SHP77 (cell line): Measurements from ENCODE around the gene SPIN1.
"Not testable (repeated sequence)": the region's sequence is repeated elsewhere in the genome, so short reads cannot be mapped to it uniquely, and the experiment has no call there.

ENCODE experiments used
- DNase-seq, 2 experiments: peaks; one replicate each; lab custom pipeline; 2025; lab: John Stamatoyannopoulos, UW

Gene SPIN1

DNA sequence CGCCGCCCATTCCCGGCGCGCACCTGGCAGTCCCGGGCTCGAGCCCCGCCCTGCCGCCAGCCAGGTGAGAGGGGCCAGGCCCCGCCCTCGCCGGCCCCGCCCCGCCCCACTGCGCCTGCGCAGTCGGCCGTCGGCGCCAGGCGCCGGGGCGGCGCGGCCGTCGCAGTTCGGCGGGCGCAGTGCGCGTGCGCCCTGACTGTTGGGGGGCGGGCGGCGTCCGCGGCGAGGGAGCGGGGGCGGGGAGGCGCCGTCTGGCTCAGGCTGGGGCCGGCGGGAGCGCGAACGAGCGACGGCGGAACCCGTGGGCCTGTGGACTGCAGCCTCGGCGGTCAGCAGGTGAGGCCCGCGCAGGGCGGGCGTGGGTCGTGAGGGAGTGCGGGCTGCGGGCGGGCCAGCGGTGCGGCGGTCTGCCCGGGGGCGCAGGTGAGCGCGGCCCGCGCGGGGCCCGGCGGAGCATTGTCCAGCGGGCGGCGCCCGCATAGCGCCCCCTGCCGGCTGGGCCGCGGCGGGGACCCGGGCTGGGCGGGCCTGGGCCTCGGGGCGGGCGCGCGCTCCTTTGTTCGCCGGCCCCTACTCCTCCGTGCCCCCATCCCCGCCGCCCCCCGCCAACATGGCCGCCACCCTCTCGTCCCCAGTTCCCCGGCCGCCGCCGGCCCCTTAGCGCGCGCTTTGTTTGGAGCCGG is at the start of gene SPIN1:
Gene SPIN1 (plus strand): TSS at position 242 of the 683 bp plus-strand sequence. CDS start 38,096 bp downstream, outside the sequence.
- DNase-seq: peak; percentile 20 to 60

DNA sequence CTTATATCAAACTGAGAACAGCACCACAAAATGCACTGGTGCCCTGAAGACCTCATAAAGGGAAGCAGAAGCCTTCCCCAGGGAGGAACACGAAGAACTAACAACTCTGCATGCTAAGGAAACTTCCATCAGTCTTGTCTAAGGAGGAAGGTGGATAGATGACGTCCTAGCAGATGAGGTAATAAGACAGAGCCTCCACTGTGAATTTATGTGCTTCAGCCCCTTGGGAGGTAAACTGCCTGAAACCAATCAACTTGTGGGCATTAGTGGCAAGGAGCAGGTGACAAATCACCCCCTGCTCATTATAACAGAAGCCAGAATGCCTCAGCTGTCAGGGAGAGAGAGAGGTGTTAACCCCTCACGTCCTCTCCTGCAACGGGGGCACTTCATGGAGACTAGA is 48.9 kb upstream of the SPIN1 start:
- no peak for DNase-seq

- DNase-seq: no peak
Observed at GRCh38 chr9:88342246-88342645, 46.0 kb upstream of the SPIN1 start.

- no peak for DNase-seq
Observed at GRCh38 chr9:88344013-88344412, 44.2 kb upstream of the SPIN1 start.

GRCh38 chr9:88350354-88350753 is 37.9 kb upstream of the SPIN1 start:
- DNase-seq: not testable (repeated sequence)

GRCh38 chr9:88355166-88355565 is 33.1 kb upstream of the SPIN1 start:
- no peak for DNase-seq

DNA sequence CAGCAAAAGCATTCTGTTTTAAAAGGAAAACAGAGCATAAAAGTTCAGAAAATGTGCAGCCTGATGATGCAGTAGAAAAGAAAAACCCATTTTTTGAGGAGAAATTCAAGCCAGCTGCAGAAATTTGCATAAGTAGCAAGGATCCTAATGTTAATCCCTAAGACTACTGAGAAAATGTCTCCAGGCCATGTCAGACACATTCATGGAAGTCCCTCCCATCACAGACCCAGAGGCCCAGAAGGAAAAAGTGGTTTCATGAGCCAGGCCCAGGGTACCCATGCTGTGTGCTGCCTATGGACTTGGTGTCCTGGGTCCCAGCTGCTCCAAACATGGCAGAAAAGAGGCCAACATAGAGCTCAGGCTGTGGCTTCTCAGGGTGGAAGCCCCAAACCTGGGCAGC is 31.0 kb upstream of the SPIN1 start:
- not testable (repeated sequence) for DNase-seq

- DNase-seq: no peak
Observed at GRCh38 chr9:88358723-88359122, 29.5 kb upstream of the SPIN1 start.

DNA sequence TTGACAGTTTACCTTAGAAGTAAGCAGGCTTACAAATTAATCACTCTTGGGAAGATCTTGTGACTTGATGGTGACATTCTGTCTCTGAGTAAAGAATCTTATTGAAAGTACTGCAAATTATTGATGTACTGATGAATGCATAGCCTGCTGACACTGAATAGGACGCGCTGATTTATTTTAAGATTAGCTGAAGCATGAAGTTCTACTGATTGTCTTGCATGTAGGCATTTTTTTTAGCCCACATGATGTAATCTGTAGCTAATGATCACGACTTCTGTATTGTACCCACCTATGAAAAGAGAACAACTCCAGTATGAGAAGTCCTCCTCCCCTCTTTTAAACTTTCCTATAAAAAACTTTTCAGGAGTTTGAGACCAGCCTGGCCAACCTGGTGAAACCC is 28.3 kb upstream of the SPIN1 start:
- DNase-seq: no peak

DNA sequence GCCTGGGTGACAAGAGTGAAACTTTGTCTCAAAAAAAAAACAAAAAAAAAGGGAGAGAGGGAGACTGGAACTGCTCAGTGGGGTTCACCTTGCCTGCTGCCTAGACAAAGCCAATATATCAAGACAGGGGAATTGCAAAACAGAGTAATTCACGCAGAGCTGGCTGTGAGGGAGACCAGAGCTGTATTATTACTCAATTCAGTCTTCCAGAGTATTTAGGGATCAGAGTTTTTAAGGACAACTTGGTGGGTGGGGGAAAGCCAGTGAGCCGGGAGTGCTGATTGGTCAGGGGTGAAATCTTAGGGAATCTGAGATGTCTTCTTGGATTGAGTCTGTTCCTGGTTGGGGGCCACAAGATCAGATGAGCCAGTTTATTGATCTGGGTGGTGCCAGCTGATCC is 25.6 kb upstream of the SPIN1 start:
- DNase-seq: no peak

DNA sequence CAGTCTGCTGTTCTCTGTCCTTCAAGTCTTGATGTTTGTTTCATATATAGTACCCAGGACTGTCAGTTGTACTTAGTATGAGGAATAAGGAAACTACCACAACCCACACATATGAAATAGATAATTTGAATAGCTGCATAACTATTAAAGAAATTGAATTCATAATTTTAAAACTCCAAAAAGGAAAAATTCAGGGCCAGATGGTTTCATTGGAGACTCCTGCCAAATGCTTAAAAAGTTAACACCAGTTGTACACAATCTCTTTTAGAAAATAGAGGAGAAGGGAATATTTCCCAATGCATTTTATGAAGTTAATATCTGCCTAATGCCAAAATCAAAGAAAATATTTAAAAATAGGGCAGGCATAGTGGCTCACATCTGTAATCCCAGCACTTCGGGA is 24.6 kb upstream of the SPIN1 start:
- no peak for DNase-seq

GRCh38 chr9:88364706-88365105 is 23.5 kb upstream of the SPIN1 start:
- no peak for DNase-seq

GRCh38 chr9:88370346-88370745 is 17.9 kb upstream of the SPIN1 start:
- DNase-seq: no peak

GRCh38 chr9:88372103-88372654 is 16.1 kb upstream of the SPIN1 start:
- DNase-seq: no peak

DNA sequence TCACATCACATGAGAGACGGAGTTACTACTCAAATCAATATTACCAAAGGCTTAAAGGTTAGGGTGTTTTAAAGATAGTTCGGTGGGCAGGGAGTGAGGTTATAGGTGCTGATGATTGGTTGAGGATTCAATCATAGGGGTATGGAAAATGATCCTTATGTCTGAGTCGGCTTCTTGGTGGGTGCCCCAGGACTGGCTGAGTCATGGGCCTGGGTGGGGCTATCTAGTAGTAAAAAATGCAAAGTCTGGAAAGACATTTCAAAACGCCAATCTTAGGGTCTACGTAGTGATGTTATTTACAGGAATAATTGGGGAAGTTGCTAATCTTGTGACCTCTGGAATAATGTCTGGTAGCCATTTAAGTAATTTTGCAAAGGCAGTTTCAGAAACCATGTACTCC is 15.2 kb upstream of the SPIN1 start:
- DNase-seq: no peak

GRCh38 chr9:88378317-88378716 is 9.9 kb upstream of the SPIN1 start:
- DNase-seq: no peak

DNA sequence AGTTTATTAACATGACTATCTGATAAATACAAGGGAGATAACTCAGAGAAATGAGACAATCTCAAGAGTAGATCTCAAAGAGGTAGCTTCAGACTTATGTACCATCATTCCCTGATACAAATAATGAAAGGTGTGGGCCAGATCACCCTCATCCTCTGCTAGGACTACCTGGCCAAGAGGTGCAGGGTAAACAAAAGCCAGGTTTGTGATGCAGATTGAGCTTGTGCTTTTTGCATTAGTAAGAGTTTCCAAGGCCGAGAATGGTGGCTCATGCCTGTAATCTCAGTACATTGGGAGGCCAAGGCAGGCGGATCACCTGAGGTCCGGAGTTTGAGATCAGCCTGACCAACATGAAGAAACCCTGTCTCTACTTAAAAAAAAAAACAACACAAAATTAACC is 8.9 kb upstream of the SPIN1 start:
- no peak for DNase-seq

- DNase-seq: no peak
Observed at GRCh38 chr9:88380118-88380517, 8.1 kb upstream of the SPIN1 start.

- DNase-seq: not testable (repeated sequence)
Observed at GRCh38 chr9:88381322-88381721, 6.9 kb upstream of the SPIN1 start.

DNA sequence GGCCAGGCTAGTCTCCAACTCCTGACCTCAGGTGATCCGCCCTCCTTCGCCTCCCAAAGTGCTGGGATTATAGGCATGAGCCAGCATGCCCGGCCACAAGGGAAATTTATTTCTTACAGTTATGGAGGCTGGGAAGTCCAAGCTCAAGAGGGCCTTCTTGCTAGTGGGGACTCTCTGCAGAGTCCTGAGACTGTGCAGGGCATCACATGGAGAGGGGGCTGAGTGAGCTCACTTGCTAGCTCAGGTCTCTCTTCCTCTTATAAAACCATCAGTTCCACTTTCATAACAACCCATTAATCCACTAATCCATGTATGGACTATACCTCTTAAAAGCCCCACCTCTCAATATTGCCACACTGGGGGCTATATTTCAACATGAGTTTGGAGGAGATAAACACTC is 5.1 kb upstream of the SPIN1 start:
- no peak for DNase-seq

DNA sequence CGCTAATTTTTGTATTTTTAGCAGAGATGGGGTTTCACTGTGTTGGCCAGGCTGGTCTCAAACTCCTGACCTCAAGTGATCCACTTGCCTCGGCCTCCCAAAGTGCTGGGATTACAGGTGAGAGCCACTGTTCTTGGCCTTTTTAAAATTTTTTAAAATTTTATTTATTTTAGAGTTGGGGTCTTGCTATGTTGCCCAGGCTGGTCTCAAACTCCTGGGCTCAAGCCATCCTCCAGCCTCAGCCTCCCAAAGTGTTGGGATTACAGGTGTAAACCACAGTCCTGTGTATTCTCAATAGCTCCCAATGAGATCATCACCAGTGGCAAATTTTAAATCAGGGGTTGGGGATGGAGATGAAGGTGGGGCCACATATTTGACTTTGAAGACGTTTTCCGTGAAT is 2.1 kb upstream of the SPIN1 start:
- not testable (repeated sequence) for DNase-seq

DNA sequence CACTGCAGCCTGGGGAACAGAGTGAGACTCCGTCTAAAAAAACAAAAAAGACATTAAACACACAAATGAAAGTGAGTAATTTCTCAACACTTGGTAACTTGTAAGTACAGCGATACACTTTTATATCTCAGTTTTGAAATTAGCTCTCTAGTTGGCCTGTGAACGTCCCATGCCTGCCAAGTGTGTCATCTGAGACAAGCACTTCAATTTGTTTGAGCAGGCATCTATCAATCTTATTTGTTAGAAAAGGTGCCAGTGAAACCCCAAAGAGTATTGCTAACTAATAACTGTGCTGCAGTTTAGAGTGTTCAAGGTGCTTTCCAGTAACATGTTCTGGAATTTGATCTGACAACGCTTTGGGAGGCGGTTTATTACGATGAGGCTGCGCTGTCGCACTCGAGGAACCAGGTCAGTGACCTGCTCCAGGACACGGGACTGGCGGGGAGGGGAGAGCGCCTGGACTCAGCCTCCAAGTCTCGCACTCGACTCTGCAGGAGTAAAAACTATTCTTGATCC is 1.1 kb upstream of the SPIN1 start:
- peak in 1 of 2 experiments; percentile 10 for DNase-seq

- peak in 1 of 2 experiments; percentile 38 for DNase-seq
Observed at GRCh38 chr9:88387552-88388202, 567 bp upstream of the SPIN1 start.
